Head of caudate nucleus (tissue), 42 donors: ENCODE measurements around the gene ADAM19.

Source experiments
- DNase-seq, 42 donors: peaks; one replicate each; pipeline versions ENCODE4 v3.0.0 to v3.0.0-alpha.2; 2020 to 2021; ENCODE audit warnings: mixed read lengths in 7 of 42
- intact Hi-C: fragments of 100-400 bp; cut with DNase I; formaldehyde crosslinking; loops from one replicate; pipeline ENCODE4 v1.15.0; 2022

The ADAM19 gene

GRCh38 chr5:157528036-157528632, 47.4 kb downstream of the ADAM19 start:
- intact Hi-C loops, result no loop called here
- DNase-seq, result no peak

- intact Hi-C loops, result no loop called here
- no peak for DNase-seq
These were observed 50.7 kb downstream of the ADAM19 start for GRCh38 chr5:157524887-157525286.

- peak in 8 of 42 donors; percentile 10 to 44 (median 22) for DNase-seq
- intact Hi-C loops, result no loop called here
These were observed 51.6 kb downstream of the ADAM19 start for GRCh38 chr5:157523976-157524375.

- DNase-seq, result no peak
- intact Hi-C loops, result no loop called here
These were observed 53.9 kb downstream of the ADAM19 start for GRCh38 chr5:157521704-157522029.

- intact Hi-C loops, result no loop called here
- DNase-seq, result no peak
These were observed 54.5 kb downstream of the ADAM19 start for GRCh38 chr5:157520911-157521703.

- no peak for DNase-seq
- intact Hi-C loops, result no loop called here
These were observed 55.9 kb downstream of the ADAM19 start for GRCh38 chr5:157519579-157520253.

GRCh38 chr5:157518963-157519362, 56.6 kb downstream of the ADAM19 start:
- DNase-seq, result no peak
- intact Hi-C loops, result no loop called here

- intact Hi-C loops, result no loop called here
- DNase-seq, result no peak
These were observed 58.8 kb downstream of the ADAM19 start for GRCh38 chr5:157516626-157517325.

- DNase-seq, result no peak
- intact Hi-C loops, result no loop called here
These were observed 59.6 kb downstream of the ADAM19 start for GRCh38 chr5:157516006-157516405.

- intact Hi-C loops, result no loop called here
- no peak for DNase-seq
These were observed 60.6 kb downstream of the ADAM19 start for GRCh38 chr5:157514974-157515373.

GRCh38 chr5:157513182-157513581, 62.4 kb downstream of the ADAM19 start:
- no peak for DNase-seq
- intact Hi-C loops, result no loop called here

- intact Hi-C loops, result no loop called here
- peak; percentile 20 to 87 (median 50) for DNase-seq
These were observed 63.6 kb downstream of the ADAM19 start for GRCh38 chr5:157511651-157512644.

- intact Hi-C loops, result no loop called here
These were observed 64.9 kb downstream of the ADAM19 start for GRCh38 chr5:157510682-157511081.

GRCh38 chr5:157509587-157509986, 66.0 kb downstream of the ADAM19 start:
- no peak for DNase-seq
- intact Hi-C loops, result no loop called here

More at GRCh38 chr5:157510682-157511081, 64.9 kb downstream of the ADAM19 start:
- DNase-seq, result no peak

- no peak for DNase-seq
- intact Hi-C loops, result no loop called here
These were observed 66.5 kb downstream of the ADAM19 start for GRCh38 chr5:157509093-157509492.

- no peak for DNase-seq
- intact Hi-C loops, result no loop called here
These were observed 68.4 kb downstream of the ADAM19 start for GRCh38 chr5:157506981-157507780.

GRCh38 chr5:157506066-157506590, 69.4 kb downstream of the ADAM19 start:
- intact Hi-C loops, result no loop called here
- DNase-seq, result no peak

GRCh38 chr5:157505496-157505895, 70.1 kb downstream of the ADAM19 start:
- no peak for DNase-seq
- intact Hi-C loops, result no loop called here
